Measurements from ENCODE around the gene LZTS3.
A peak's percentile ranks its signal among the peaks of the same experiment; 100 is the strongest.
"Not testable (repeated sequence)": the region's sequence is repeated elsewhere in the genome, so short reads cannot be mapped to it uniquely, and the experiment has no call there.

Gene LZTS3

GRCh38 chr20:3167738-3168078 is 5.6 kb downstream of the LZTS3 start:
- DNase-seq (ENCODE audit: low spot score), result no peak

- no peak for DNase-seq (ENCODE audit: low spot score)
These were observed 6.4 kb downstream of the LZTS3 start for GRCh38 chr20:3166913-3167342.

GRCh38 chr20:3166338-3166912 is 6.9 kb downstream of the LZTS3 start:
- DNase-seq (ENCODE audit: low spot score), result no peak

GRCh38 chr20:3165473-3166337 is 7.6 kb downstream of the LZTS3 start:
- DNase-seq (ENCODE audit: low spot score), result peak; percentile 34

GRCh38 chr20:3164763-3165410 is 8.5 kb downstream of the LZTS3 start:
- DNase-seq (ENCODE audit: low spot score), result no peak

GRCh38 chr20:3164043-3164762 is 9.1 kb downstream of the LZTS3 start:
- peak; percentile 30 for DNase-seq (ENCODE audit: low spot score)

- peak; percentile 26 for DNase-seq (ENCODE audit: low spot score)
These were observed 10.0 kb downstream of the LZTS3 start for GRCh38 chr20:3163099-3164042.

GRCh38 chr20:3162080-3162611 is 11.2 kb downstream of the LZTS3 start:
- DNase-seq (ENCODE audit: low spot score), result peak; percentile 73

GRCh38 chr20:3161316-3162079 is 11.9 kb downstream of the LZTS3 start:
- DNase-seq (ENCODE audit: low spot score), result no peak

GRCh38 chr20:3160418-3160817 is 12.9 kb downstream of the LZTS3 start:
- no peak for DNase-seq (ENCODE audit: low spot score)

GRCh38 chr20:3158968-3159431 is 14.3 kb downstream of the LZTS3 start:
- DNase-seq (ENCODE audit: low spot score), result no peak

- DNase-seq (ENCODE audit: low spot score), result no peak
These were observed 15.5 kb downstream of the LZTS3 start for GRCh38 chr20:3157817-3158216.

GRCh38 chr20:3156811-3157619 is 16.3 kb downstream of the LZTS3 start:
- no peak for DNase-seq (ENCODE audit: low spot score)

- not testable (repeated sequence) for DNase-seq (ENCODE audit: low spot score)
These were observed 21.2 kb downstream of the LZTS3 start for GRCh38 chr20:3152057-3152644.

GRCh38 chr20:3150908-3151307 is 22.4 kb downstream of the LZTS3 start:
- no peak for DNase-seq (ENCODE audit: low spot score)

- no peak for DNase-seq (ENCODE audit: low spot score)
These were observed 26.5 kb downstream of the LZTS3 start for GRCh38 chr20:3146732-3147341.

- DNase-seq (ENCODE audit: low spot score), result no peak
These were observed 31.6 kb downstream of the LZTS3 start for GRCh38 chr20:3141757-3142156.

GRCh38 chr20:3137492-3137891 is 35.9 kb downstream of the LZTS3 start:
- no peak for DNase-seq (ENCODE audit: low spot score)

All from D341Med (cell line).